ENCODE results near the gene PDZD8.
"Not testable (repeated sequence)": the region's sequence is repeated elsewhere in the genome, so short reads cannot be mapped to it uniquely, and the experiment has no call there.

PDZD8 gene

GRCh38 chr10:117239721-117240620 lies 135.3 kb downstream of the PDZD8 start:
- ChIA-PET POLR2A (no interaction called here), CTCF (interaction anchor here (1.0 to 1.6 kb wide), 4 partner anchors 9 to 39 kb away, joined by 3 to 4 read pairs (median 3); no protein-coding TSS in a partner anchor)
- DNase-seq (ENCODE audit: extremely low spot score) = no peak
- TF ChIP-seq CTCF (IDR thresholded peaks at IDR 0.05; ENCODE audit: control extremely low read depth, extremely low read depth, low read depth, missing control alignments) = no peak

GRCh38 chr10:117239051-117239450 lies 136.2 kb downstream of the PDZD8 start:
- no peak for DNase-seq (ENCODE audit: extremely low spot score)
- POLR2A ChIA-PET = no interaction called here
- TF ChIP-seq CTCF (IDR thresholded peaks at IDR 0.05; ENCODE audit: control extremely low read depth, extremely low read depth, low read depth, missing control alignments) = no peak
- CTCF ChIA-PET = interaction anchor here (1.2 to 1.6 kb wide), 3 partner anchors 13 to 38 kb away, joined by 3 to 4 read pairs (median 3); no protein-coding TSS in a partner anchor

GRCh38 chr10:117237401-117237991 lies 137.7 kb downstream of the PDZD8 start:
- POLR2A ChIA-PET = no interaction called here
- DNase-seq (ENCODE audit: extremely low spot score) = no peak
- CTCF ChIA-PET = no interaction called here
- TF ChIP-seq CTCF (IDR thresholded peaks at IDR 0.05; ENCODE audit: control extremely low read depth, extremely low read depth, low read depth, missing control alignments) = no peak

GRCh38 chr10:117230107-117230506 lies 145.1 kb downstream of the PDZD8 start:
- POLR2A ChIA-PET; DNase-seq (ENCODE audit: extremely low spot score): not testable (repeated sequence)
- CTCF ChIA-PET = interaction anchor here (1.9 kb wide), 1 partner anchor 13 kb away, joined by 13 read pairs; no protein-coding TSS in a partner anchor

- TF ChIP-seq CTCF (IDR thresholded peaks at IDR 0.05; ENCODE audit: control extremely low read depth, extremely low read depth, low read depth, missing control alignments) = no peak
- POLR2A ChIA-PET = no interaction called here
- CTCF ChIA-PET = interaction anchor here (3.4 kb wide), 1 partner anchor 11 kb away, joined by 25 read pairs; no protein-coding TSS in a partner anchor
- no peak for DNase-seq (ENCODE audit: extremely low spot score)
These were observed 147.0 kb downstream of the PDZD8 start for GRCh38 chr10:117228210-117228609.
